Erythroblast (primary cell): ENCODE measurements around the gene MAPK1.
"Not testable (repeated sequence)": the region's sequence is repeated elsewhere in the genome, so short reads cannot be mapped to it uniquely, and the experiment has no call there.

Experiments used
- GATA1 ChIP-seq: IDR thresholded peaks from 2 replicates; pipeline ENCODE4 v1.6.1; 2011; ENCODE audit warnings: low read depth, mild to moderate bottlenecking, control low read depth, low read length, moderate library complexity
- POLR2A ChIP-seq: IDR thresholded peaks from 2 replicates; pipeline ENCODE4 v1.6.1; 2011; ENCODE audit warnings: mild to moderate bottlenecking, low read length

DNA sequence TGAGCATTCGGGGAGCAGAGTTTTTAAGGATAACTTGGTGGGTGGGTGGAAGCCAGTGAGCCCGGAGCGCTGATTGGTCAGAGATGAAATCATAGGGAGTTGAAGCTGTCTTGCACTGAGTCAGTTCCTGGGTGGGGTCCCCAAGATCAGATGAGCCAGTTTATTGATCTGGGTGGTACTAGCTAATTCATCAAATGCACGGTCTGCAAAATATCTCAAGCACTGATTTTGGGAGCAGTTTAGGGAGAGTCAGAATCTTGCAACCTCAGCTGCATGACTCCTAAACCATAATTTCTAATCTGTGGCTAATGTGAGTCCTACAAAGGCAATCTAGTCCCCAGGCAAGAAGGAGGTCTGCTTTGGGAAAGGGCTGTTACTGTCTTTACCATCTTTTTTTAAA is 42.9 kb upstream of the MAPK1 start:
- TF ChIP-seq POLR2A, GATA1: not testable (repeated sequence)
